Liver (tissue), 3 donors: ENCODE data around the gene PTMA.

ENCODE experiments used
- CTCF ChIP-seq: fragments of 150-350 bp; IDR thresholded peaks from 2 replicates; pipeline ENCODE4 v1.5.1; 2017; ENCODE audit warnings: improper control_type of control experiment, low read depth, low read length; ENCODE audit not compliant: missing input control
- EGR1 ChIP-seq, 2 donors: IDR thresholded peaks; 2 replicates each; pipeline ENCODE4 v1.6.1; 2016 to 2018; ENCODE audit warnings: antibody characterized with exemption in 2 of 2, low read depth in 2 of 2
- FOXA1 ChIP-seq: IDR thresholded peaks from 2 replicates; pipeline ENCODE4 v1.6.1; 2016; ENCODE audit warnings: antibody characterized with exemption
- JUND ChIP-seq, 2 donors: IDR thresholded peaks; 2 replicates each; pipeline ENCODE4 v1.6.1; 2016; ENCODE audit warnings: antibody characterized with exemption in 2 of 2
- REST ChIP-seq: IDR thresholded peaks from 2 replicates; pipeline ENCODE4 v1.6.1; 2016; ENCODE audit warnings: antibody characterized with exemption, mild to moderate bottlenecking
- SP1 ChIP-seq: IDR thresholded peaks from 2 replicates; pipeline ENCODE4 v1.6.1; 2018; ENCODE audit warnings: antibody characterized with exemption, mild to moderate bottlenecking
- TAF1 ChIP-seq: conservative IDR thresholded peaks from 2 replicates; pipeline ENCODE4 v1.6.1; 2016; ENCODE audit warnings: antibody characterized with exemption, mild to moderate bottlenecking
- ZBTB33 ChIP-seq: IDR thresholded peaks from 2 replicates; pipeline ENCODE4 v1.6.1; 2016; ENCODE audit warnings: antibody characterized with exemption
- donor health status: healthy.
- donor health status: healthy.

- TF ChIP-seq SP1 = no peak
- TF ChIP-seq CTCF = no peak
- no peak for TF ChIP-seq REST
- no peak for TF ChIP-seq TAF1
- TF ChIP-seq EGR1 (IDR thresholded peaks at IDR 0.05; ENCODE audit: low read depth in 2 of 2) = no peak
- no peak for TF ChIP-seq JUND (IDR thresholded peaks at IDR 0.05)
- TF ChIP-seq ZBTB33 = no peak
- TF ChIP-seq FOXA1 = no peak
Observed at GRCh38 chr2:231699006-231699405, 9.3 kb upstream of the PTMA start.
